Suppressor macrophage (primary cell): Measurements from ENCODE around the gene GFER.

Experiments used
- DNase-seq, 4 experiments: peaks; one replicate each; pipeline ENCODE4 v3.0.0-alpha.2; 2020 to 2022

GFER gene

DNA sequence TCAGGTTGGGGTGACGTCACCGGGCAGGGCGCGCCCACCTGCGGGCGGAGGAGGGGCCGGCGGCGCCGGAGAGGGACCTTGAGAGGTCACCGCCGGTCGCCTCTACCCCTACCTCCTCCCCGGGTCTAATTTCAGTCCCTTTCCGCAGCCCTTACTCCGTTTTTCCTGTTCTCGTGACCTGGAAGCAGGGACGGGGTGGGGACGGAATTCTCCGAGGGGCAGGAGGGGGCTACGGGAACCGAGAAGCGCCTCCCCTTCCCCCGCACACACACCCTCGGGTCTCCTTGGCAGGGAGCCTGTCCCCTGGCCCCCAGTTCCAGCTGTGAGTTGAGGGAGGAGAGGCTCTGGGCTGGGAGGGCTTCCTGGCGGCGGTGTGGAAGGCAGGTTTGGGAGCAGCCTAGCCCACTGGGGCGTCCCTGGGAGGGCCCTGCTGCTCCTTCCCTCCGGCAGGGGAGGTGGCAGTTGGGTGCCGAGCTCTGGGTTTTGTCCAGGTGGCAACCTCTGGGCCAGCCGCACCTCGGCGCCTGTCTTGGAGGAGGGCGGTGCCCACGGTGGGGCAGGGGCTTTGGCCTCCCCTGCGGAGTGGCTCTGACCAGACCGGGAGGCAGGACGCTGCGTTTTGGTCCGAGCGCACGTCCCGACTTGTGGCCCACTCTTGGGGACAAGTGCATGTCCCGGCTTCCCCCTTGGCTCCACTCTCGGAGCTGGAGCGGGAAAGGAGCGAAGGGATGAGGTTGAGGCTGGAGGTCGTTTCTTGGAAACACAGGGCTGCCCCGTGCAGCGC lies 6.5 kb downstream of the GFER start:
- no peak for DNase-seq

DNA sequence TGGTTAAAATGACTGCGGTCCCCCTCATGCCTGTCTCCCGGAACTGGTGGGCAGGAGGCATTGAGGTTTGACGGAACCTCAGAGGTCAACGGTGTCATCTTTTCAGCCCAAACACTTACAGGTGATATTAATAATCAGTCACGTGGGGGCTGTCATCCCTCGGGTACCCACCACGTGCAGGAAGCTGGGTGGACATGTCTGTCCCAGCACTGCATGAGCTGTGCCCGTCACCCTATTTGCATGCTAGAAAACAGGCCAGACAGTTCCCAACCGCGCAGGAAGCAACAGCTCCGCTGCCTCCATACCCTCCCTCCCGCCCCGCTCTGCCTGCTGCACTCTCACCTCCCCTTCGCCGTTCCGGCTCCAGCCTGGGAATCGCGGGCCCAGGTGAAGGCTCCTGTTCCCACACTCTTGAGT lies 7.2 kb downstream of the GFER start:
- DNase-seq, result peak in 3 of 4 experiments; percentile 19 to 36 (median 30)

DNA sequence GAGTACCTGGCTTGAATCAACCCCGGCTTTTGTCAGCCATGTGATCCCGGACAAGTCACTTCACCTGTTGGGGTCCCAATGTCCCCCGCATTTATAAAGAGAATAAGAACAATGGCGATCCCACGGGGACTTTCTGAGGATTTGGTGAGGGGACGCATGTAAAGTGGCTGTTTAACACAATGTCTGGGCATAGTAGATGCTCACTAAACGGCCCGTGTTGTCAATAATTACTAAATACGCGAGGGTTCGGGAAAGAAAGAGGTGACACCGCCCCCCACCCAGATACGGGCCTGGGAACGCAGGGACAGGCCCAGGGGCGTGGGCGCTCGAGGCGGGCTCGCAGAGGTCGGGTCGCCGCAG lies 7.6 kb downstream of the GFER start:
- no peak for DNase-seq

DNA sequence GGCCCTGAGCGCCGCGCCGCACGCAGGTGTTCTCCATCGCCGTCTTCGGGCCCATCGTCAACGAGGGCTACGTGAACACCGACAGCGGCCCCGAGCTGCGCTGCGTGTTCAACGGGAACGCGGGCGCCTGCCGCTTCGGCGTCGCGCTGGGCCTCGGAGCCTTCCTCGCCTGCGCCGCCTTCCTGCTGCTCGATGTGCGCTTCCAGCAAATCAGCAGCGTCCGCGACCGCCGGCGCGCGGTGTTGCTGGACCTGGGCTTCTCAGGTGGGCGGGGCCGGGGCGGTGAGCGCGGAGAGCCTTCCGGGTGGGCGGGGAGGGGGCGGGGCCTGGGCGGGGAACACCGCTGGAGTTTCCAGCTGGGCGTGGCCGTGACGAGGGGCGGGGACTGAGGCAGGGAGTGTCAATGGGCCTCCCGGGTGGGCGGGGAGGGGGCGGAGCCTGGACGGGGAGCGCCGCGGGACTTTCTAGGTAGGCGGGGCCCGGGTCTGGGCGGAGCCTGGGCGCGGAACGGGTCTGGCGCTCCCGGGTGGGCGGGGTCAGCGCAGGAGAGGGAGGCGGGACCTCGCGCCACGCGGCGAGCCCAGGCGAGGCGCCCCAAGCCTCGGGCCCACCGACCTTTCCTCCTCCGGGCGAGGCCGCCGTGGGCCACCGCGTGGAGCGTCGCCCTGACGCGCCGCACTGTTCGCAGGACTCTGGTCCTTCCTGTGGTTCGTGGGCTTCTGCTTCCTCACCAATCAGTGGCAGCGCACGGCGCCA lies 8.1 kb downstream of the GFER start:
- peak; percentile 94 to 99 (median 96) for DNase-seq

DNA sequence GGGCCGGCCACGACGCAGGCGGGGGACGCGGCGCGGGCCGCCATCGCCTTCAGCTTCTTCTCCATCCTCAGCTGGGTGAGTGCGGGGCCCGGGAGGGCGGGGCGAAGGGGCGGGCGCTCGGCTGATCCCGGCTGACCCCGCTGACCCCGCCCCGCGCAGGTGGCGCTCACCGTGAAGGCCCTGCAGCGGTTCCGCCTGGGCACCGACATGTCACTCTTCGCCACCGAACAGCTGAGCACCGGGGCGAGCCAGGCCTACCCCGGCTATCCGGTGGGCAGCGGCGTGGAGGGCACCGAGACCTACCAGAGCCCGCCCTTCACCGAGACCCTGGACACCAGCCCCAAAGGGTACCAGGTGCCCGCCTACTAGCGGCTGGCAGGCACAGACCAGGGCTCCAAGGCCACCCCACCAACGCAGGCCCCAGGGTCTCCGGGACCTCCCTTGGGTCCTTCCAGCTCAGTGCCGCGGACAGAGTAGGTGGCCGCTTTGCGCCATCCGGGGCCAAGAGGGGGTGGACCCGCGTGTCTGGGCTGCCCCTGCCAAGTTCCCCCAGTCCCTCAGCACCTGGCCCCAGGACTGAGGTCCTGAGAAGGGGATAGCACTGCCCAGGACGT lies 8.8 kb downstream of the GFER start:
- DNase-seq, result no peak

DNA sequence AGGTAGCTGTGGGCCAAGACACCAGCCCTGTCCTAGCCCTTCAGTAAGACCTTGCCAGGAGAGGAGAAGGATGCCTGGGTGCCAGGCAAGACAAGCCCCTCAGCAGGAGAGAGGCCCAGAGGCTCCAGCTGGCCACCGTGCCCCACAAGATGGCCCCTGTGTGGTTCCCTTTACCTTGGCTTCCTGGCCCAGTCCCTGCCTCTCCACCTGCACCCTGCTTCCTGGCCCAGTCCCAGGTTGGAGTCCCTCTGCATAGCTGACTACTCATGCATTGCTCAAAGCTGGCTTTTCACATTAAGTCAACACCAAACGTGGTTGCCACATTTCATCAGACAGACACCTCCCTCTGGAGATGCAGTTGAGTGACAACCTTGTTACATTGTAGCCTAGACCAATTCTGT lies 9.7 kb downstream of the GFER start:
- no peak for DNase-seq

DNA sequence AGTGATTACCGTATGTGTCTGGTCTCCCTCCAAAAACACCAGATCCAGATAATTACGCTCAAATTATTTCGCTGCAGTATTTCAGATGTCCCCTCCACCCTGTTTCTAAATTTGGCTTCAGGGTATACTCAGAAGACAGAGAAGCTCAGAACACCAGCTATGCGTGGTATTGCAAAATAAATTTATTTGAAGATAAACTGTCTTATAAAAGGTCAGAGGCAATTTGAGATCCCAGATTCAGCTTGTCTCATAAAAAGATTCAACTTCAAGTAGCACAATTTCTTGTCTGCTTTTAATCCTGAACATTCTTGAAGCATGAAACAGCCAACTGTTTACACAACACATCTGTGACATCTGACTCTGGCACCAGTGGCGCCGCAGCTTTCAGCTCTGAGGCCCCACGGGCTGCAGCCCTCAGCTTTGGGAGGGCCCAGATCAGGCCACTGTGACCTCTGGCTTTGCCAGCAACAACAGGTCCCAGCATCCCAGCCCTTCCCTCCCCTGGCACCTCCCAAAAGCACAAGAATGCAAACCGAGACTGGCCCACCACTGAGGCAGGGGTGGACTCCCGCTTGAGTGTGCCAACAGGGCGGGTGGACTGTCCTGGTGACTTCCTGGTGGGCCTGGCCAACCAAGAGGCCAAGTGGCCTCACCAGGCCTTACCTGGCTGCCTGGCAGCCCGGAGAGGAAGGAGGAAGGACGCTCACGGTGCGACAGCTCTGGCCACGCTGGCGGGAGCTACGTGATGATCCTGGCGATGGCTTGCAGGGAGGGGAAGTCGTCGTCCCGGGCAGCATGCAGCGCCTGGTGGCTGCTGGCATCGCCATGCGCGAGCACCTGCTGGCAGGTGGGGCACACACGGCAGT lies 13.7 kb downstream of the GFER start:
- no peak for DNase-seq

DNA sequence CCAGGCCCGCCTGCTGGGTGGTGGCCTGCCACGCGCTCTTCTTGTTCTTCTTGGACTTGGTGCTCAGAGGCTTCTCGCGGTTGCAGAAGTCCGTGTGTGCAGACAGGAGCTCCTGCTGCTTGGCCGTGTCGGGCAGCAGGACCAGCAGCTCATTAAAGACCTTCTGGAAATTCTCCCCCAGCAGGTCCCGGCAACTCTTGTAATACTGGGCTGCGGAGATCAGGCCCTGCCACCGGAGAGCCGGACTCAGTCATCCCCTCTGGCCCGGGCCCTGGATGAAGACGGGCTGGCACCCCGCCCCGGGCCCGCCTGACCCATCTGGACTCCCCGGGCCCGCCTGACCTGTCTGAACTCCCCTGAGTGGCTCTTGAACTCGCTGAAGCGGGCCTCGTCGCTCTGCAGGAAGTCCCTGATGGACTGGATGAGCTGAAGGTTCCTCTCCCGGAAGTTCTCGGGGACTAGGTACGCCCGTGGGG lies 14.4 kb downstream of the GFER start:
- DNase-seq, result no peak

DNA sequence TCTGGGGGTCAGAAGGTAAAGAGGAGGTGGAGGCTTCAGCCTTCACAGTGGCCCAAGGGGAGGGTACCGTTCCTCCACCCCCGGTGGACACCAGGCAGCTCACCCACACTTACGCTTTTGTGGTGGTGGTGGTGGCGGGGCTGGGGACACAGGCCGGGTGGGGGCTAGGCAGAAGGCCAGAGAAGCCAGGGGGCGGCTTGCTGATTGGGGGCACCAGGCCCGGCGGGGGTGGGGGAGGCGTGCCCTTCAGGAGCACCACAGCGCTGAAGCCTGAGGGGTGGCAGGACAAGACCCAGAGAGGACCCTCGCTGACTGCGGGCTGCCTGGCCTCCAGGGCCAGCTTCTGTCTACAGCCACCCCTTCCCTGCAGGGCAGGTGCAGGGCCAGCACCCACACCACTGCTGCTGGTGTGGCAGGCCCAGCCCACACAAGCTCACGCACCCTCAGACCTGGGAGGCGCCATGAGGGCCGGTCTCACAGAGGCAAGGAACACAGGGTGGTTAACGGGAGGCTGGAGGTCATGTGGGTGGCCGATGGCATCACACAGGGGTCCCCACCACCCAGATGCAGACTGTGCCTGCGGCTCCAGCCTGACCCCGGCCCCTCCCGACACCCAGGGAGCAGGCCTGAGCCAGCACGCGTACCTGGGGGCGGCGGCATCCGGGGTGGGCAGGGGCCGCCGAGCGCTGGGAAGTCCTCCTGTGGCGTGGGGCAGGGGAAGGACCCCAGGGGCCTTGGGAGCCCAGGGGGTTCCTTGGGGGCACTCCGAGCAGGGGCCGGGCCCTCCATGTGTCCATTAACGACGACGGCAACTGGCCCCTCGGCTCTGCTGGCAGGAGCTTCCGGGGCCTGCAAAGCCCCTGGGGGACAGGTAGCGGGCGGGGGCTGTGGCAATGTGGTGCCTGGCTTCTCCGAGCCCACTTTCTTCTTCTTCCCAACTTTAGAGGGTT lies 15.1 kb downstream of the GFER start:
- no peak for DNase-seq

DNA sequence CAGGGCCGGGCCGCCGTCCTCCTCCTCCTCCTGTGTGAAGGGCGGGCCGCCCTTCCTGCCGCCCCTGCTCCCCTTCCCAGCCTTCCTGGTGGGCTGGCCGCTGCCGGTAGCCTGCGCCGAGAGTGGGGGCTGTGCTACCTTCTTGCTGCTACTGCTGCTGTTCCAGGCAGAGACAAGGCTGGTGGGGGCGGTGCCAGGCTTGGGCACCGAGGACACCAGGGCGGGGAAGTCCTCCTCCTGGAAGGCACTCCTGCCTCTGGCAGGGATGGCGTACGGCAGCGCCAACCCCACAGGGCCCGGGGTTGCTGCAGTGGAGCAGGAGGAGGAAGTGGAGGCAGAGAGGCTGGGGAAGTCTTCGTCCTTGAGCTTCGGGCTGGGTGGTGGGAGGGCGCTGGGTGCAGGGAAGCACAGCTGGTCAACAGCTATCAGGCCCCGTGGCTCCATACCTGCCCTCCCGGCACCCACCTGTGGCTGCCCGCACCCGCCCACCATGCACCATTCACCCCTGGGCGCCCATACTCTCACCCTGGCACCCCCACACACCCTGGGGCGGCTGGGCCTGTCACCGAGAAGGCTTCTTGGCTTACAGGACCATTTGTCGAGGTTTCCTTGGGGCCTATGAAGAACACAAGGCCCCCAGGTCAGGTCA lies 16.0 kb downstream of the GFER start:
- DNase-seq, result no peak

DNA sequence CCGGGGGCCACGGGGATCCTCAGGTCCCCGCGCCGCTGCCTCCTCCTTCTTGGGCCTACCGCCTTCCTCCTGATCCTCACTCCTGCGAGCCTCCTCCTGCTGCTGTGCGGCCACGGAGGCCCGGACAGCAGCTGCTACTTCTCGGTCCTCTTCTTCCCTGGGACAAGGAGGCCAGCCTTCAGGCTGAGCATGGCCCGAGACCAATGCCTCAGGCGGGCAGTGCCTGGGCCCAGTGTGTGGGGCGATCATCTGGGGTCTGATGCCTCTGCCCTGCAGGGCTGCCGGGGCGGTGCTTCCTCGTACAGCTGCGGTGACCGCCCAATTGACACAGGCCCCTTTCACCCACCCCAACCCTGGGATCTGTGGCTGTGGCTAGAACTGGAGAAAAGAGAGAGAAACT lies 17.0 kb downstream of the GFER start:
- DNase-seq, result no peak

DNA sequence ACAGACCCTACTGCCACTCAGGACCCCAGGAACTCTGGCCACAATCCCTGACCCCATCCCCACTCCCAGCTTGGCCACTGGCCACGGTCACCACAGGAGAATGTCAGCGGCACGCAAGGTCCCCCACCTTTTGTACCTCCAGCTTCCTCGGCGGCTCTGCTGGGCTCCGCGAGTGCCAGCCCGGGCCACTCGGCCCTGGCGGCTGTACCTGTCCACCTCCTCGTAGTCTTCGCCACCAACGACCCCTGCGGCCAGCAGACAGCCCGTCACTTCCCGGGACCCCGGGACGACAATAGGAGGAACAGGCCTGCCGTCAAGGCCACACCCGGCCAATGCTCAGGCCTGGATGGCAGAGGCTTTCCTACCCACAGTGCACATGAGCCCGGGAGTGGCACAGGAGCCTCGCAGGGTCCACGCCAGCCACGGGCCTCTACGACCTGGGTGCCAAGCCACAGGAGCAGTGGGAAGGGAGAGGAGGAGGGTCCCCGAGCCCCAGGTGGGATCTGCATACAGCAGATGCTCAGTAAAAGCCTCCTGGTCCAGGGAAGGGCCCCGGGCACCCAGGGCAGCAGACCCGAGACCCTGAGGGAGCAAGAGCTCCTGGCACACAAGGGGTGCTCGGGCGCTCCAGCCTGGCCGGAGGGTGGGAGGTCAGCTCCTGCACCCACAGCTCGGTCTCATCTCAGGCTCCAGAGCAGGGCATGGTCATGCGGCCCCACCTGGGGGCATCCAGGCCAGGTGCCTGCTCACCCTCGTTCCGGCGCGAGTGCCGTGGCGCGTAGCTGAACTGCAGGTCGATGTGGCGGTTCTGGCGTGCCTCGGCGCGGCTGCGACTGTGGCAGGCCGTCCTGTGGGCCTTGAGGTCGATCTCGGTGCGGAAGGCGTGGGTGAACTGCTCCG lies 17.7 kb downstream of the GFER start:
- DNase-seq, result no peak

DNA sequence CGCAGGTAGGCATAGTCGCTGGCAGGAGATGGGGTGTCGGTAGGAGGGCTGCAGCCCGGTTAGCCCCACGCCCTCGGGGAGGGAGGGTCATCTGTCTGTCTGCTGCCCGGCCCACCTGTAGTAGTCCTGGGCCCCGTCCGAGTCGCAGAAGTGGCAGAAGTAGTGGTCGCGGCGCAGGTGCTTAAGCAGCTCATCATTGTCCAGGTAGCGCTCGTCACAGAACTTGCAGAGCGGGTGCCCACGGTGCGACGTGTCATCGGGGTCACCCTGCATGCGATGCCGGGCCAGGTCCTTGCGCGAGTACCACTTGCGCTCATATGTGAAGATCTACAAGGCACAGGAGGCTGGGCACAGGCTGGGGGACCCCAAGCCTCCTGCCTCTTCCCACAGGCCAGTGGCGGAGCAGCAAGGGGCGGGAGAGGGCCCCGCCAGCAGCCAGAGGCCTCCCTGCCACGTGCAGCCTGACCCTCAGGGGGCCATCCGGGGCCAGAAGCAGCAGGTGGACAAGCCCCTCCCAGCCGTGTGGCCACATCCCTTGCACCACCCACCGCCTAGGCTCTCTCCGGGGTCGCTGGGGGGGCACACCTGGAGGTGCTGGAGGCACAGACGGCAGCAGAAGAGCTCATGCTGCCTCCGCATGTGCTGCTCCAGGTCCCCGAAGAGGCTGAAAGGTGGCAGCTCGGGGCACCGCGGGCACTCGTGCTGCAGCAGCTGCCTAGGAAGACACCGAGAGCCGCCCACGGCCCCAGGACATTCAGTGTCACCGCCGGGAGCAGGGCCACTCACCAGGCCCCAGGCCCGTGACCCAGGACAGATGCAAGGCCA lies 18.6 kb downstream of the GFER start:
- DNase-seq, result no peak

DNA sequence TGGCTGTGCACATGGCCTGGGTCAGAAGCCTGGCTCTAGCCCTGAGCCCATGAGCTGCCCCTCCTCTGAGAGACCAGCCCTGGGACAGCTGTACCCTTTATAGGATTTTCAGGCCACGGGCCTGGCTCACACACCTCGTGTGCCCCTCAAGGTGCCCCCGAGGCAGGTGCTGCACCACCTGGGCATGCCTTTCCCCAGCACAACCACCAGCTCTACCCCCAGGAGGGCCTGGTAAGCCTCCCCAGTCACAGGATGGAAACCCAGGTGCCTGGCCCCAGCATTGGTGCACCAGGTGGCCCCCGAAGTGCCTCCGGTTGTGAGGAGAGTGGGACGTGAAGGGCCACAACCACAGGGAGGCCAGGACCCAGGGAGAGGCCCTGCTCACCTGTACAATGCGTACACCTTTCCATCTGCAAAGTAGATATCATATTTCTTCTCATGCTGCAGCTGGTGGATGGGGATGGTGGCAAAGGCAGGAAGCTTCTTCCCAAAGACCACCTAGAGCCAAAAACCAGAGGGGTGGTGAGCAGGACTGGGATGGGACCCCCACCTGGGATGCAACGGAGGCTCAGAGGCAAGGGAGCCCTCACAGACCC lies 19.3 kb downstream of the GFER start:
- no peak for DNase-seq

DNA sequence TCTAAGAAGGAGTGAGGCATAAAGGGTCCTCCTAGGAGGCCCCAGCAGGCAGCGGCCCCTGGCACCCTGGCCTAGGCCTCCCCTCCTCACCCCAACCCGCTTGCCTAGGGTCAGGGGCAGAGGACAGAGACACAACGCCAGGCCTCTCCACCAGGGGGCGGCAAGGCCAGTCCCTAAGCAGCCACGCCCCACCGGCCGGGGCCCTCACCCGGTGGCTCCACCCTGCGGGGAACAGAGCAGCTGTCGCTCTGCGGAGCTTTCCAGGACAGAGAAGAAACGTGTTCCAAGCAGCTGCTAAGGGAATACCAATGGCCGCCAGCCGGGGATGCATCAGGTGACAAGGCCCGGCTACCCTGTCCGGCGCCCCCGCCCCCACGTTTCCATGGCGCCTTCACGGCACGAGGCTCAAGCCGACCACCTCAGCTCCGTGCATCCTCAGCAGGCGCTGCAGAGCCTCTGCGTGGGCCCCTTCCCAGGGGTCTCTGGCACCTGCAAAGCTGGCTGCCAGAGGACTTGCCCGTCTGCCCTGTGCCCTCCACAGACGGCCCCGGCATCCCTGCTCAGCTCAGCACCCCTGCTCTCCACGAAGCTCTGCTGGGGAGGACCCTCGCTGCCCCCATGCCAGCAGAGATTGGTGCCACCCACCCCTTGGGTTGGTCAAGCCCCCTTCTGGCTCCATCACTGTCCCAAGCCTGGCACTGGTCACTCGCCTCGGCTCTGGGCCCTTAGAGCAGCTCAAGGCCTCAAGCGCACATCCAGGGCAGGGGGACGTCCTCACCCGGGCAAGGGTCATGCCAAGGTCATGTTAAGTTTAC lies 20.0 kb downstream of the GFER start:
- peak; percentile 95 to 98 (median 96) for DNase-seq

DNA sequence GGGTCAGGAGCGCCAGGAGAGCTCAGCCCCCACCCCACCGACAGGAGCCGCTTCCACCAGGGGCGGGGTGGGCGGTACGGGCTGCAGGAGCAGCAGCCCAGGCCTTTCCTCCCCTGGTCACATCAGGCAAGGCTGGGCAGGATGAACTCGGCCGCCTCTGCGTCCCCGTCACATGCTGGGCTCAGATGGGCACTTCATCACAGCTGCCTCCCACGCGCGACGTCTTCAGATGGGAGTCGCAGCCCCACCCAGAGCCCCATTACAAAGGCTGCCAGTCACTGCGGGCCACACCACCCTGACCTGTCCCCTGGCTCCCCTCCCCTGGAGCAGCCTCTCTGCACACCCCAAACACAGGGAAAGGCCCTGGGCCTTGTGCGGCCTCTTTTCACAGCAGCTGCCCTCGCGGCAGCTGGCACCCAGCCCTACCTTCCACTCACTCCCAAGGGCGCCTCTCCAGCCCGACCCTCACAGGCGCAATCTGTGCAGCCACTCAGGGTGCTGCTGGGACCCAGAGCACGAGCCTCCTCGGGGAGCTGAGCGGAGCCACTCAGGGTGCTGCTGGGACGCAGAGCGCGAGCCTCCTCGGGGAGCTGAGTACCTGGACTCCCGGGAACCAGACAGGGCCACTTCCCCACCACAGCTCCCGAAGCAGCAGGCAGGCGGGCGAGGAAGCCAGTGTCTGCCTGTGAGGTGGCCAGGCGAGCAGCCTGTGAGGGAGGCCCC lies 21.0 kb downstream of the GFER start:
- peak in 3 of 4 experiments; percentile 47 to 71 (median 58) for DNase-seq

DNA sequence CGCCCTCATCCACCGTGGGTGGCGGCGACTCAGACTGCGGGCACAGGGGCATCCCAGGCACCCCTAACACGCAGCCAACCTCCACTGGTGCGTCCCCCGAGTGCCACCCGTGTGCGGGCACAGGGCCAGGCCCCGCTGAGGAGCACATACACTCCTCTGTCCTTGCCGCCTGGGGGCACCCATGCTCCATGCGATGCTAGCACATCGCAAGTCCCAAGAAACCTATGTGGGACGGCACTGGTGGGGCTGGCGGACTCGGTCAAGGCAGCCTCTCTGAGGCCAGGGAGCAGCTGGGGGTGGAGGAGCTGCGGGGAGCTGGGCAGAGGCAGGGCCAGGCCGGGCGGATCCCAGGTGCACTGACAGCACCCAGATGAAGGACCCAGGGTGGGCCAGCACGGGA lies 21.7 kb downstream of the GFER start:
- peak; percentile 57 to 83 (median 73) for DNase-seq
